ENCODE measurements around the gene DCLRE1C. TPM values are rescaled to one million over a fixed set of nuclear protein-coding genes. Genes with fewer than 3 reads are reported as not detected.

DCLRE1C gene
- total and polyA plus RNA-seq, 2 of the 8 experiments (the other 6 are each of a cell fraction or from before 2014, with no cell fraction given) = 0.77 to 7.4 TPM

DNA sequence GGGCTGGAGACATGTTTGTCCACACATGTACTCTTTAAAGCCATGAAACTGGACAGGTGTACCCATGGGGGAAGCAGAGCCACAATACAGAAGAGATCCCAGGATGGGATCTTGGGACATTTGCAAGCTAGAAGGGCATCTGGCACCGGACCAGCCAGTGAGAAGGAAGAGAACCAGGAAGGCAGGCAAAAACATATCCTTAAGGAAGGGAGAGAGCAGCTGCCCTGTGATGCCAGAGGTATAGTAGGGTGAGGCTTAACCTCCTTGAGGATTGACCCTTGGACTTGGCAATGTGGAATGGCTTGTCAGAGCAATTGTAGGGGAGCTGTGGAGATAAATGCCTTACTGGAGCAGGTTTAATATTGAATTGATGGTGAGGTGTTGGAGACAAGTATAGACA, 93.1 kb downstream of the DCLRE1C start:
- Histone ChIP-seq H2BK15ac (ENCODE audit: low read length) (no peak overlapping the region), H4K8ac (ENCODE audit: extremely low read depth, insufficient read depth, low read length) (no peak overlapping the region), H3K9ac (replicated peaks in 1 of 4; ENCODE audit: extremely low read depth in 1 of 4, low read depth in 3 of 4, low read length in 3 of 4) (no peak overlapping the region), H2BK5ac (ENCODE audit: low read depth, low read length) (no peak overlapping the region), H3K9me3 (ENCODE audit: insufficient read depth in 2 of 2, low read depth in 1 of 2, low read length in 1 of 2) (no peaks in the 10 kb centered on the region), H4K5ac (ENCODE audit: insufficient read length, low read depth, low read length) (no peak overlapping the region), H2BK12ac (ENCODE audit: low read depth, low read length) (no peak overlapping the region), H3K4me1 (replicated peaks in 1 of 4; ENCODE audit: control insufficient read depth in 3 of 4, insufficient read depth in 4 of 4, low read length in 3 of 4) (no peaks in the 10 kb centered on the region), H3K4ac (replicated peaks; ENCODE audit: insufficient read length, low read depth, low read length) (no peak overlapping the region), H2BK120ac (replicated peaks; ENCODE audit: low read depth, low read length) (no peak overlapping the region), H3K36me3 (ENCODE audit: control insufficient read depth in 2 of 4, insufficient read depth in 4 of 4, low read length in 3 of 4) (peaks cover 0 to 23% (median 6%) of the 10 kb centered on the region in 4 experiments; a peak in 5 of 8 replicates), H4K20me1 (replicated peaks in 1 of 2; ENCODE audit: control insufficient read depth in 1 of 2, insufficient read depth in 2 of 2, low read length in 2 of 2) (peaks cover 0 to 3% of the 10 kb centered on the region in 2 experiments), H2BK20ac (ENCODE audit: low read length) (no peak overlapping the region), H3K18ac (ENCODE audit: extremely low read depth, low read length) (no peak overlapping the region), H3K27me3 (replicated peaks in 1 of 4; ENCODE audit: control insufficient read depth in 3 of 4, extremely low read depth in 1 of 4, insufficient read depth in 3 of 4, low read length in 3 of 4) (no peaks in the 10 kb centered on the region), H3K4me3 (ENCODE audit: extremely low read depth in 1 of 4, insufficient read depth in 2 of 4, low read depth in 3 of 4, low read length in 4 of 4) (no peak overlapping the region), H3K79me1 (ENCODE audit: low read depth, low read length) (no peaks in the 10 kb centered on the region), H3K23me2 (ENCODE audit: low read depth, low read length) (no peaks in the 10 kb centered on the region), H2AK5ac (ENCODE audit: low read depth, low read length) (no peak overlapping the region), H4K91ac (replicated peaks; ENCODE audit: insufficient read length, low read length) (no peak overlapping the region), H3K4me2 (ENCODE audit: insufficient read depth in 1 of 2, low read depth in 2 of 2, low read length in 2 of 2) (no peak overlapping the region), H2AFZ (ENCODE audit: low read length) (no peak overlapping the region), H3K23ac (ENCODE audit: insufficient read length) (no peak overlapping the region), H3K14ac (ENCODE audit: insufficient read length) (no peak overlapping the region), H3K27ac (ENCODE audit: low read depth, low read length) (no peak overlapping the region), H3K79me2 (ENCODE audit: control insufficient read depth in 1 of 2, insufficient read depth in 2 of 2, low read length in 2 of 2) (no peaks in the 10 kb centered on the region), H3K56ac (replicated peaks; ENCODE audit: insufficient read length, low read depth, low read length) (no peak overlapping the region)
- 100% methylated on average over 1 of the region's 1 CpG; no CpG with 5 or more reads in 1 of the 2 experiments for WGBS, 2 experiments (ENCODE audit: extremely low coverage in 1 of 2, insufficient coverage in 1 of 2, insufficient read length in 1 of 2, insufficient replicate concordance in 2 of 2, low coverage in 1 of 2, low lambda C conversion rate in 2 of 2, missing lambda C conversion rate in 1 of 2)
- no peak for DNase-seq (ENCODE audit: low read depth in 1 of 2, low spot score in 2 of 2)
- no peak for TF ChIP-seq RBBP5 (IDR thresholded peaks at IDR 0.05; ENCODE audit: borderline replicate concordance, low read depth, low read length)
- TF ChIP-seq GTF2F1 (IDR thresholded peaks at IDR 0.05; ENCODE audit: borderline replicate concordance, low read depth, low read length) = no peak
- no peak for TF ChIP-seq PHF8 (conservative IDR thresholded peaks at IDR 0.05; ENCODE audit: low read depth, low read length)
- no peak for TF ChIP-seq POU5F1 (IDR thresholded peaks at IDR 0.05; ENCODE audit: low read depth, low read length)
- TF ChIP-seq KDM4A (IDR thresholded peaks at IDR 0.05; ENCODE audit: low read depth, low read length, severe bottlenecking) = no peak
- TF ChIP-seq CHD2 (IDR thresholded peaks at IDR 0.05; ENCODE audit: low read length) = no peak
- no peak for TF ChIP-seq ASH2L (IDR thresholded peaks at IDR 0.05; ENCODE audit: low read length)
- no peak for TF ChIP-seq SIN3A (conservative IDR thresholded peaks at IDR 0.05 in 1 of 2, IDR thresholded peaks at IDR 0.05 in 1 of 2; ENCODE audit: low read depth in 1 of 2, low read length in 2 of 2)
- CTCF ChIA-PET (ENCODE audit: partially characterized antibody) = no interaction called here
- no peak for FAIRE-seq
- POLR2A ChIA-PET (ENCODE audit: partially characterized antibody) = interaction anchor here (2.0 kb wide), 1 partner anchor 18 kb away, joined by 5 read pairs; the partner anchor contains the start of gene SUV39H2

Data from H1 (cell line).